SJCRH30 (cell line): ENCODE data around the gene IL12A. TPM values are rescaled to one million over a fixed set of nuclear protein-coding genes. Genes with fewer than 3 reads are reported as not detected.
A peak's percentile ranks its signal among the peaks of the same experiment; 100 is the strongest.

ENCODE experiments used
- DNase-seq, 2 experiments: peaks; one replicate each; pipeline ENCODE4 v3.0.0-alpha.2; 2015 to 2020
- H3K27ac ChIP-seq: fragments of 250-450 bp; sonication (Bioruptor Pico); 2 replicates; pipeline ENCODE4 v1.5.1; 2020; ENCODE audit warnings: mild to moderate bottlenecking, moderate library complexity
- H3K27me3 ChIP-seq: fragments of 250-450 bp; sonication (Bioruptor Pico); 2 replicates; pipeline ENCODE4 v1.5.1; 2020; ENCODE audit warnings: mild to moderate bottlenecking, moderate library complexity
- H3K36me3 ChIP-seq: fragments of 250-450 bp; sonication (Bioruptor Pico); 2 replicates; pipeline ENCODE4 v1.5.1; 2020; ENCODE audit warnings: mild to moderate bottlenecking, moderate library complexity
- H3K4me1 ChIP-seq: fragments of 250-450 bp; sonication (Bioruptor Pico); 2 replicates; pipeline ENCODE4 v1.5.1; 2020; ENCODE audit warnings: mild to moderate bottlenecking, moderate library complexity
- H3K4me3 ChIP-seq: fragments of 250-450 bp; sonication (Bioruptor Pico); 2 replicates; pipeline ENCODE4 v1.5.1; 2020; ENCODE audit warnings: mild to moderate bottlenecking, moderate library complexity
- H3K9me3 ChIP-seq: fragments of 250-450 bp; sonication (Bioruptor Pico); replicated peaks from 2 replicates; pipeline ENCODE4 v1.5.1; 2020; ENCODE audit warnings: mild to moderate bottlenecking, moderate library complexity
- total RNA-seq: library from RNA; depleted of rRNA; stranded (reverse); fragments of >200 nt; shearing (Covaris generic); gene quantifications from 2 replicates; pipeline ENCODE4 v1.2.3, GENCODE V29; 2014

Gene IL12A
- total RNA-seq, 1 experiment from 2014 or later: not detected

GRCh38 chr3:159977295-159977694 is 11.3 kb upstream of the IL12A start:
- no peak overlapping the region for H3K4me3 ChIP-seq
- DNase-seq: no peak
- H3K9me3 ChIP-seq: no peaks in the 10 kb centered on the region
- no peaks in the 10 kb centered on the region for H3K27me3 ChIP-seq
- no peaks in the 10 kb centered on the region for H3K4me1 ChIP-seq
- H3K27ac ChIP-seq: no peak overlapping the region
- no peaks in the 10 kb centered on the region for H3K36me3 ChIP-seq

DNA sequence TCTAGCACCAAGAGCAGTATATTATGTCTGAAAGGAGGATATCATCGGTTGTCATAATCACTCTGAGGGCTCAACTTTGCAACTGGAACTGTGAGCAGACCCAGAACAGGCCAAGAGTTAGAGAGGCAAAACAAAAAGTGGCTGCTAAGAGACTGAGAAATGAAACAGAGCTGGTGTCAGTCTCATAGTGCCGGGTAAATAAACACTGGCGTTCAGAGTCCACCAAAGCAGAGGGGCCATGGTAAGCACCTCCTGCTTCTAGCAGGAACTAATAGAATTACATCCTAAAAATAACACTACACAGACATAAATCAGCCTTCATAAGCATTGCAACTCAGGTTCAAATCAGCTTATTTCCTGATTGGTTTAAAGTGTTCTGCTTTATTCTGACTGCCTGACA is 10.3 kb upstream of the IL12A start:
- no peak for DNase-seq
- Histone ChIP-seq H3K27ac (no peak overlapping the region), H3K36me3 (no peaks in the 10 kb centered on the region), H3K27me3 (no peaks in the 10 kb centered on the region), H3K4me1 (no peaks in the 10 kb centered on the region), H3K4me3 (no peak overlapping the region), H3K9me3 (no peaks in the 10 kb centered on the region)

- H3K9me3 ChIP-seq: no peaks in the 10 kb centered on the region
- H3K4me3 ChIP-seq: no peak overlapping the region
- no peaks in the 10 kb centered on the region for H3K36me3 ChIP-seq
- no peaks in the 10 kb centered on the region for H3K4me1 ChIP-seq
- H3K27me3 ChIP-seq: no peaks in the 10 kb centered on the region
- H3K27ac ChIP-seq: no peak overlapping the region
- no peak for DNase-seq
These were observed 9.5 kb upstream of the IL12A start for GRCh38 chr3:159978918-159979703.

DNA sequence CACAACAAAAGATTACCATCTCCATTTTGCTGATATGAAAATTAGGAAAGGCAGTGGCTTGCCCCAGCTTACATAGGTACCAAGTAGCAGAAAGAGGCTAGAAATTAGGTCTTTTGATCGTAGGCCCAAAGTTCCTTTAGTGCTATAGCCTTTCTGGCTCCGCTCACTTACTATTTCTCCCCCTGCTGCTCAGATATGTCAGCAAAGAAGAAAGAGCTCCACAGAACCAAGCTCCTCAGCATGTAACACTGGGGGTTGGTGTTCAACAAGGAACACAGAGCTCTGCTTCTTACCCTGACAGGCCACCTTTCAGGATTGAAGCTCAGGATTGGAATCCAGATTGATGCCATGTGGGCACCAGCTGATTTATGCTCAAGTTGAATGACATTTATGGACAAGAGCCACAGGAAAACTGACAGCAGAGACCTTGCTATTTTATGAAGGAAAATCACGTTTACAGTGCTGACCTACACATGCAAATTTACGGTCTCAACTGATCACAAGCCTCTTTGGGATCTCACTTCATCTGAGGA is 6.1 kb upstream of the IL12A start:
- no peaks in the 10 kb centered on the region for H3K36me3 ChIP-seq
- H3K4me1 ChIP-seq: peaks cover 3% of the 10 kb centered on the region
- no peak overlapping the region for H3K27ac ChIP-seq
- no peak for DNase-seq
- H3K4me3 ChIP-seq: no peak overlapping the region
- H3K9me3 ChIP-seq: 0 out of 2 replicates have a peak, but pooled peaks cover 2% of the 10 kb centered on the region
- H3K27me3 ChIP-seq: no peaks in the 10 kb centered on the region

GRCh38 chr3:159987291-159987711 is 1.3 kb upstream of the IL12A start:
- H3K27me3 ChIP-seq: no peaks in the 10 kb centered on the region
- H3K36me3 ChIP-seq: no peaks in the 10 kb centered on the region
- peak; percentile 55 to 79 for DNase-seq
- H3K9me3 ChIP-seq: 0 out of 2 replicates have a peak, but pooled peaks cover 2% of the 10 kb centered on the region
- no peak overlapping the region for H3K4me3 ChIP-seq
- H3K4me1 ChIP-seq: peaks cover 8% of the 10 kb centered on the region
- peak overlapping the region; percentile 55 for H3K27ac ChIP-seq

DNA sequence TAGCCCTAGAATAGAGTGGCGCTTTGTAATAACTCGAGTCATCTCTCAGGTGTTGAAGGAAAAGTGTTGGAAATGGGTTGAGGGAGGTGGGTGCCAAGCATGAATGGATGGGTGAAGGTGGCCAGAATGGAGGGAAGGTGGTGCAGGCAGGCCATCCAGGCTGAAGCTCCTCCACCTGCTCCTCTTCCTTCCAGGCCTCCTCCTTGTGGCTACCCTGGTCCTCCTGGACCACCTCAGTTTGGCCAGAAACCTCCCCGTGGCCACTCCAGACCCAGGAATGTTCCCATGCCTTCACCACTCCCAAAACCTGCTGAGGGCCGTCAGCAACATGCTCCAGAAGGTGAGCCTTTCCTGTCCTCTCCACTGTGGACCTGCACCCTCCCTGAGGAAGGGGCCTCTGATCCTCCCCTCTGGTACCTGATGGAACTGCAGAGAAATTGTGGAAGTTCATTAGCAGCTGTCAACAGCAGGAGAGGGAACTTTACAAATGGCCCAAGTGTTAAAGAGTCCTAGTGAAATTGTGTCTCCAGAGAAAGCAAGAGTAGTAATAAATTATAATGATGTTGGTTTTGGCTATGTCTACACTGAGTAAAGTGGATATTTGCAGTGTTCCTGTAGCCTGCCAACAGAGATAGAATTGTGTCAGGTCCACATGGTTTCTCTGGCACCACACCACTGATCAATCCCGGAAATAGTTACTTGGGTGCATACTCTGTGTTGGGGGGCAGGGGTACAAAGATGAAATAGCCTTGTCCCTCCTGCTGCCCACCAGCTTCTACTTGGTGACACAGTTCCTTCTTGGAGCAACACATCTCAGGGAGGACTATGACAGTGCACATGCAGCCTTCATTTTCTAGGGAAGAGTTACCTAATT is 1.6 kb downstream of the IL12A start:
- Histone ChIP-seq H3K4me3 (no peak overlapping the region), H3K4me1 (peaks cover 8% of the 10 kb centered on the region), H3K36me3 (no peaks in the 10 kb centered on the region), H3K27ac (no peak overlapping the region), H3K9me3 (no peaks in the 10 kb centered on the region), H3K27me3 (no peaks in the 10 kb centered on the region)
- no peak for DNase-seq

DNA sequence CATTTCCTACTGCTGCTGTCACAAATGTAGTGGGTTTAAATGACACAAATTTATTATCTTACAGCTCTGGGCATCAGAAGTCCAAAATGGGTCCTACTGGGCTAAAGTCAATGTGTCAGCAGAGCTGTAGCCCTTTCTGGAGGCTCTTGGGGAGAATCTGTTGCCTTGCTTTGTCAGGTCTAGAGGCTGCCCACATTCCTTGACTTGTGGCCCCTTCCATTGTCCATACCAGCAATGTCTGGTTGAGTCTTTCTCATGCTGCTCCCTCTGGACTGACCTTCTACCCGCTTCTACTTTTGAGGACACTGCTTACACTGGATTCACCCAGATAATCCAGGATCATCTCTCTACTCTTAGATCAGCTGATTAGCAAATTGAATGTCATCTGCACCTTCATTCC is 3.0 kb downstream of the IL12A start:
- H3K4me3 ChIP-seq: no peak overlapping the region
- H3K27ac ChIP-seq: no peak overlapping the region
- H3K4me1 ChIP-seq: peaks cover 8% of the 10 kb centered on the region
- no peak for DNase-seq
- no peaks in the 10 kb centered on the region for H3K9me3 ChIP-seq
- no peaks in the 10 kb centered on the region for H3K36me3 ChIP-seq
- H3K27me3 ChIP-seq: no peaks in the 10 kb centered on the region

DNA sequence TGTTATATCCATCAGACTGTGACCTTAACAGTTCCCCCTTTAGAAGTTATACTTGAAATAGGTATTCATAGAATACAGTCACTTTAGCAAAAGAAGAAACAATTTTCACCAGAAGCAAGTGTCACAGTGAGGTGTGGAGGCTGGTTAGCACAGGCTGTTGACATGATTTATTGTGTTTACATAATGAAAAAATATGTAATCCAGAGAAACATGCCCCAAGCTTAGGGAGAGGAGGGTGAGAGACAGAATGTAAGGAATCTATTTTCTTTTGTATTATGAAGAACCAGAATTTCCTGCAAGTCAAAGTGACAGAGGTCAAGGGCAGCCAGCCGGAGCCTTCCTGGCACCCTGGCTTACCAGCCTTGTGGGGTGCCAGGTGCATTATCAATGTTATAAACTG is 4.0 kb downstream of the IL12A start:
- H3K27ac ChIP-seq: no peak overlapping the region

DNA sequence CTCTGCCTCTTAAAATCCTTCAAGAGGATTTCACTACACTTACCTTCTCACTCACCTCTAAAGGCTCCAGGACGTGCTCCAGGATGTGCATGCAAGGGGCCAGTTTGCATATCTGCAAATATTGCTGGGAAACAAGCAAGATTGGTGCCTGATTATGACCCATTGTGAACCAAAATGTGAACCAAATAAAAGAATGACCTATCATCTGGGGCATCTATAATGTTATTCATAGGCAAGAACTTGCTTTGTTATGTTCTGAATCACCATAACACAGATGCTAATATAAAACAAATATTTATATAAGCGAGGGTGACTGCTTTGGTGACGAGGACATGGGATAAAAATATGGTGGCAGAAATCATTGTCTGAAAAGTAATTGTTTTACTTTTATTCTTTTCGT is 5.5 kb downstream of the IL12A start:
- Histone ChIP-seq H3K36me3 (no peaks in the 10 kb centered on the region), H3K4me3 (no peak overlapping the region), H3K27ac (no peak overlapping the region), H3K9me3 (no peaks in the 10 kb centered on the region), H3K4me1 (no peaks in the 10 kb centered on the region), H3K27me3 (no peaks in the 10 kb centered on the region)
- DNase-seq: no peak

More for the DNA sequence above, 4.0 kb downstream of the IL12A start:
- Histone ChIP-seq H3K4me1 (peaks cover 4% of the 10 kb centered on the region), H3K4me3 (no peak overlapping the region), H3K36me3 (no peaks in the 10 kb centered on the region), H3K9me3 (no peaks in the 10 kb centered on the region), H3K27me3 (no peaks in the 10 kb centered on the region)
- DNase-seq: no peak

- no peaks in the 10 kb centered on the region for H3K36me3 ChIP-seq
- no peaks in the 10 kb centered on the region for H3K27me3 ChIP-seq
- H3K9me3 ChIP-seq: no peaks in the 10 kb centered on the region
- DNase-seq: no peak
- no peak overlapping the region for H3K27ac ChIP-seq
- H3K4me3 ChIP-seq: no peak overlapping the region
- no peaks in the 10 kb centered on the region; the same call in 1 of the 2 replicates for H3K4me1 ChIP-seq
These were observed 6.5 kb downstream of the IL12A start for GRCh38 chr3:159995091-159995490.

DNA sequence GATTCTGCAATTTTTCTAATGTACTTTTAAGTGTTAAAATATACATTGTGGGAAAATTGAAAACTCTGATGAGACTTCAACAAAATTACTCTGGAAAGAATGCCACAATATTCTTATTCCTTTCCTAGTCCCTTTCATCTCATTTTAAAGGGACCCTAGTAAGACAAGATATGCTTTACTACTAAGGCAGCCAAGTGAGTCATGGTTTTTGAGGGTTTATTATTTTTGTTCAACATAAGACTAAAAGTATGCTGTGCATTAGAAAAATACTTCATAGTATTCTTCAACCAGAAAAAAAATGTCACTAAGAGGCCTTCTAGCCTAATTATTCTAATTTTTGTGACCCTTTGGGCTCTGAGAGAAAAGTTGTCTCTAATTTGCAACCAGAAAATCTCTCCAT is 7.4 kb downstream of the IL12A start:
- no peaks in the 10 kb centered on the region for H3K27me3 ChIP-seq
- H3K27ac ChIP-seq: no peak overlapping the region
- no peaks in the 10 kb centered on the region; the same call in none of the 2 replicates for H3K4me1 ChIP-seq
- H3K36me3 ChIP-seq: no peaks in the 10 kb centered on the region
- H3K9me3 ChIP-seq: no peaks in the 10 kb centered on the region
- DNase-seq: no peak
- H3K4me3 ChIP-seq: no peak overlapping the region

- Histone ChIP-seq H3K27ac (no peak overlapping the region), H3K4me3 (no peak overlapping the region), H3K4me1 (peaks cover 7% of the 10 kb centered on the region), H3K9me3 (no peaks in the 10 kb centered on the region), H3K27me3 (no peaks in the 10 kb centered on the region), H3K36me3 (no peaks in the 10 kb centered on the region)
- DNase-seq: no peak
These were observed 8.3 kb downstream of the IL12A start for GRCh38 chr3:159996959-159997358.

DNA sequence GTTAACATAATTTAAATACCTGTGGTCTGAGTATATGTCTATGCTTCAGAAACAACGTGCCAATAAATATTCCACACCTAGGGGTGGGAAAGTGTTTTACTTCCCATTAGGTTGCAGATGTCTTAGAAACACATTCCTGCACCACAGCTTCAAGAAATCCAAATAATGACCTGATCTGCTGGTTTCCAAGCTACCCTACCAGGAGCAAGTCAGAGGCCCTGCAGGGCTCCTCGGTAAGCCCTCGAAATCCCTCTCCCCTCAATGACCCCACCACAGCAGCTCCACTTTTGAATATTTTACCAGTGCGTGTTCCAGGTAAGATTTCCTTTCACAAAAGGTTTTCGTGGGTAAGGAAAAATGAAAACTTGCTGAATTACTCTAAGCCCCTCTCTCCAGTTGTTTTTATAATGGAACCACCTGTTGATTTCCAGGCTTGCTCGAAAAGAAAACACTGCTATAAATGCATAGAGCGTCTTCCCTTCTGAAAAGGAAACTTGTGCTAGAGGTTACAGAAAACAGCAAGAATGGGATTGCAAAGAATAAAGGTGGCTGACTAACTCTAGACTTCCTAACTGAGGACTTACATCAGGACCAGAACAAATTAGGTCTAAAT is 12.6 kb downstream of the IL12A start:
- peak in 1 of 2 experiments; percentile 27 for DNase-seq
- Histone ChIP-seq H3K9me3 (no peaks in the 10 kb centered on the region), H3K4me1 (peaks cover 10% of the 10 kb centered on the region), H3K4me3 (no peak overlapping the region; the same call in 1 of the 2 replicates), H3K27ac (no peak overlapping the region), H3K36me3 (no peaks in the 10 kb centered on the region), H3K27me3 (no peaks in the 10 kb centered on the region)

- Histone ChIP-seq H3K9me3 (no peaks in the 10 kb centered on the region), H3K27ac (no peak overlapping the region), H3K4me3 (no peak overlapping the region), H3K27me3 (no peaks in the 10 kb centered on the region), H3K36me3 (no peaks in the 10 kb centered on the region), H3K4me1 (peaks cover 10% of the 10 kb centered on the region)
- DNase-seq: peak in 1 of 2 experiments; percentile 48
These were observed 13.4 kb downstream of the IL12A start for GRCh38 chr3:160001850-160002623.
